ENCODE measurements around the gene TCF4. TPM values are rescaled to one million over a fixed set of nuclear protein-coding genes. Genes with fewer than 3 reads are reported as not detected.

Gene TCF4
- total and polyA plus RNA-seq, 2 experiments from 2014 or later, result 77.7 to 89.2 TPM

Small RNAs within 50 kb of the gene (microRNA-seq; reads per million reads assigned to microRNA genes)
- gene MIR4529, result not detected

Small RNAs within 50 kb of the gene (small RNA-seq; reads per million reads assigned to genes)
- gene MIR4529 (ENCODE audit: low replicate concordance), result not detected

All from GM23338 (cell line).